Measurements from ENCODE around the gene MAN1C1.

Gene MAN1C1

DNA sequence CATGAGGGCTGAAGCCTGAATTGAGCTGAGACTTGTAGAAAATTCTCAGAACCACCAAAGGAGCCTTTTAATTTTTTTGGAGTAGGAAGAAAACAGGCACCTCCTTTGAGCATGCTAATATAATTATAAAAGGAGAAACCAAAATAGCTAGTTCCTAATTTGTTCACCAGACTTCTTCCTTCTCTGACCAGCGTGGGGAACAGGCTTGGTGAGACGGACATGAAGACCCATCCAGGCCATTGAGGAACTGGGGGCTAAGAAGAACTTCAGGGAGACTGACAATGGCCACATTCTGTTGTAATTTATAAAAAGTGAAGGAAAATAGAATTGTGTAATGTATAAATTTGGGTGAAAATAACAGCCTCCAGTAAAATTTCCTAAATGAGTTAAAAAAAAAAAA lies 62.6 kb downstream of the MAN1C1 start:
- peaks cover 37% of the 10 kb centered on the region for H3K27me3 Mint-ChIP-seq
- H3K4me1 Mint-ChIP-seq (ENCODE audit: low read depth), result peaks cover 55% of the 10 kb centered on the region
- no peaks in the 10 kb centered on the region for H3K36me3 Mint-ChIP-seq (ENCODE audit: low read depth)
- H3K9me3 Mint-ChIP-seq, result no peaks in the 10 kb centered on the region
- H3K4me3 Mint-ChIP-seq, result no peak overlapping the region
- peak overlapping the region; percentile 2 for H3K27ac Mint-ChIP-seq

DNA sequence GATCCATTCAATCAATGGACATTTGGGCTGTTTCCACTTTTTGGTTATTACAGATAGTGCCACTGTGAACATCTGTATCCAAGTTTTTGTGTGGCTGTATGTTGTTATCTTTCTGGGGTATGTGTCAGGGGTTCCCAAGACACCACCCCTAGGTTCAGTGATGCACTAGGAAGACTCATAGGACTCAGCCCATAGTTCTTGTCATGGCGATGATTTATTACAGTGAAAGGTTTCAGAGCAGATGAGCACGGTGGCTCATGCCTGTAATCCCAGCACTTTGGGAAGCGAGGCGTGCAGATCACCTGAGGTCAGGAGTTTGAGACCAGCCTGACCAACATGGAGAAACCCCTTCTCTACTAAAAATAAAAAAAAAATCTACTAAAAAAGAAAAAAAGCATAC lies 64.1 kb downstream of the MAN1C1 start:
- Mint-ChIP-seq H3K4me3 (no peak overlapping the region), H3K4me1 (ENCODE audit: low read depth) (peaks cover 47% of the 10 kb centered on the region), H3K27me3 (peaks cover 30% of the 10 kb centered on the region), H3K9me3 (no peaks in the 10 kb centered on the region), H3K27ac (no peak overlapping the region), H3K36me3 (ENCODE audit: low read depth) (no peaks in the 10 kb centered on the region)

DNA sequence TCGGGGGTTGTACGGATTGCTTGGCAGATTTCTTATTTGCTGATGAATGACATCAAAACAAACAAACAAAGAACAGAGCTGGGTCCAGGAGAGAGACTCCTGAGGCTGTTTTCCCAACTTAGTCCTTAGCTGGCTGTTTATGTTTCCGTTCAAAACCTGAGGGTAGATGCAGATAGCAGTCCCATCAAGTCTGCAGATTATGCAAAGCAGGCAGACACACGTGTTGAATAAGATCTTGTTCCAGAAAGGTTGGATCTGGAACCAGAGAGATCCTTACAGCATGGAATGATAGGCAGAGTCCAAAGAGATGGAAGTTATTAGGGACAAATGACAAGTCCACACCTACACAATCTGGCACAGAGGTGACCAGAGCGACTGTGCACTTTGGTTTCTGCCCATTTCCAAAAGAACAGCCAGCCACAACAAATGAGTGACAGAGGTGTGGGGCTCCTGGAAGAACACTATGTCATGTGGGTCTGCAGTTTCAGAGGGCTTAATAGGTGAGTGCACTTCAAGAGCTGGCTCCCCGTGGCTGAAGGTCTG lies 65.5 kb downstream of the MAN1C1 start:
- Mint-ChIP-seq H3K4me3 (no peak overlapping the region), H3K27ac (no peak overlapping the region)

DNA sequence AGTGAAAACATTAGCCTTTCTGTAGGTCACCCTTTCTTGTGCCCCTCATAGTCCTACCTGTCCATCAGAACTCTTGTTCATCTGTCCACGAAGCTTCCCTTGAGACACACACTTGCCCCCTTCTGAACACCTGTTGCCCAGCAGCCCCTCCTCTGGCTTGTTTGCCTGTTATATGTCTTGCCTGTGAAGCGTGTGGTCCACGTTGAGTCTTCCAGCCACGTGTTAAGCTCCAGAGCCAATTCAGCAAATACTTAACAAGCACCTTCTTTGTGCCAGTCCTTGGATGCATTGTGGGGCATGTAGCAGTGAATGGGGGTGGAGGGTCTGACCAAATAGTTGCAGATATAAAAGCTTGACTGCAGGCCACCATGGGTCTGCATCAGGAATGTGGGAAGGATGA lies 66.6 kb downstream of the MAN1C1 start:
- peaks cover 30% of the 10 kb centered on the region for H3K4me1 Mint-ChIP-seq (ENCODE audit: low read depth)
- H3K4me3 Mint-ChIP-seq, result no peak overlapping the region
- H3K27me3 Mint-ChIP-seq, result peaks cover 14% of the 10 kb centered on the region
- H3K36me3 Mint-ChIP-seq (ENCODE audit: low read depth), result no peaks in the 10 kb centered on the region
- H3K9me3 Mint-ChIP-seq, result no peaks in the 10 kb centered on the region
- H3K27ac Mint-ChIP-seq, result no peak overlapping the region

More for the DNA sequence above, 65.5 kb downstream of the MAN1C1 start:
- Mint-ChIP-seq H3K27me3 (peaks cover 24% of the 10 kb centered on the region), H3K9me3 (no peaks in the 10 kb centered on the region), H3K36me3 (ENCODE audit: low read depth) (no peaks in the 10 kb centered on the region), H3K4me1 (ENCODE audit: low read depth) (peaks cover 33% of the 10 kb centered on the region)

DNA sequence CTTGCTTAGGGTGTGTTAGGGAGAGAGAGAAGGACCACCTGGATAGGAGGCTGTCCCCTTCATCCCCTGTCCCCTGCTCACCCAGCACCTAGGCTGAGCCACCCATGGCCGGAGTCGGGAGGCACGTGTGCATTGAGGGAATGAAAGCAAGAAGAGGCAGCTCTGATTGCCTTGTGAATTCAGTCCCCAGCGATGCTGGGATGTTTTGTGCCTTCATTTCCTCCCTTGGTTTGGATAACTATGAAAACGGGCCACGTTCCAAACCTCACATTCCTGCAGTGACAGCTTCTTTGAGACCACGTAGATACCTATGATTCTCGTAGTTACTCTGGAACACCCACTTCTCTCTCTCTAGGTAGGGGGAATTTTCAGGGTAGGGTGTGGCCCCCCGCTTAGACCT lies 67.1 kb downstream of the MAN1C1 start:
- Mint-ChIP-seq H3K27me3 (peaks cover 9% of the 10 kb centered on the region), H3K4me3 (no peak overlapping the region), H3K4me1 (ENCODE audit: low read depth) (peaks cover 24% of the 10 kb centered on the region), H3K36me3 (ENCODE audit: low read depth) (no peaks in the 10 kb centered on the region), H3K27ac (no peak overlapping the region), H3K9me3 (no peaks in the 10 kb centered on the region)

DNA sequence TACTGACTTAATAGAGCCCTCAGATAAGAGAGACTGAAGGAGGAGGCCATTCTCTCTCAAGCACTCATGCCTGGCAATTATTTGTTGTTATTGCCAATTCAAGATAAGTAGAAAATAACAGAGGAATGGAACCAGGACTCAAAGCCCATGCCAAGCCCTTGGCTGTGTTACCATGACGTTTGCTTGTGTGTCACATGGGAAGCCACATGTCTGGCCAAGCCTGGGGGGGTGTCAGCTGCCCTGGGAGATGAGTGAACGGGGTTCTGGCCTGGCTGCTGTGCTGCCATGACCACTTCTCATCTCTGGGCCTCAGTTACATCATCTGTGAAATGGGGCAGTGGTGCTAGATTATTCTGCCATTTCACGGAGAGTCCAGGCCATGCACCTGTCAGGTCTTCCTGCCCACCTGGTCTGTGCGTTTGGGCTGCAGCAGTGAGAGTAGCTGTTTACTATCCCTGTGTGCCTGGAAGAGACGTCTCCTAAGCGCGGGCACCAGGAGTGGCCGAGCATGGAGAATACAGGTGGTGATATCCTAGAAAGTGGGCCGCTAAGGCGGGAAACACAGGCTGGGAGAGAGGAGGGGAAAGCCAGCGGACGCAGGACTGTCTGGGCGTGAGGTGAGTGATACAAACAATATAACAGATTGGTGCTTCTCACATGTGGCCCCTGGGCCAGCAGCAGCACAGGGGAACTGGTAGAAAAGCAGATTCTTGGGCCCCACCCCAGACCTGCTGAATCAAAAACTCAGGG lies 67.8 kb downstream of the MAN1C1 start:
- H3K27ac Mint-ChIP-seq, result no peak overlapping the region

DNA sequence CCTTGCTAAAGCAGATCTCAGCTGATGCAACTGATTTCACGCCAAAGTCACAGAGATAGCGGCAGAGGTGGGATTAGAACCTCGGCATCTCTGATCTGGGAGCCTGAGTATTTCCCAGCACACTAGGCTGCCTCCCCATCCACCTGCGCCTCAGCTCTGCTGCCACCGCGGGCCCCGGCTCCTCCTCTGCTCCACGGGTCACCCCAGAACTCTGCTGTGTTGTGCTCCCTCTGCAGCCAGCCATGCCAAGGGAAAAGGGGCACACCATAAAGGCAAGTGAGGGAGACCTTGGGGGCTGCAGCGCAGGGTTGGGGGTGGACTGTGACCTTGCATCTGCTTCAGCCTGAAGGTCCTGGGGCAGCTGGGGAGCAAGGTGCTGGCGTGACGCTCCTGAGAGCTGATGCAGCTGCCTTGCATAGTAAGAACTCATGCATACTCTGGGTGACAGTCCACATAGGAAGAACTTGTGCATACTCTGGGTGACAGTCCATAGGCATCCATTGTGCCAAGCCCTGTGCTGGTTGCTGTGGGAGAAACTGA lies 68.7 kb downstream of the MAN1C1 start:
- Mint-ChIP-seq H3K4me3 (no peak overlapping the region), H3K36me3 (ENCODE audit: low read depth) (no peaks in the 10 kb centered on the region), H3K27ac (no peak overlapping the region), H3K27me3 (peaks cover 6% of the 10 kb centered on the region), H3K4me1 (ENCODE audit: low read depth) (peaks cover 19% of the 10 kb centered on the region), H3K9me3 (no peaks in the 10 kb centered on the region)

More for the DNA sequence above, 67.8 kb downstream of the MAN1C1 start:
- H3K36me3 Mint-ChIP-seq (ENCODE audit: low read depth), result no peaks in the 10 kb centered on the region
- peaks cover 19% of the 10 kb centered on the region for H3K4me1 Mint-ChIP-seq (ENCODE audit: low read depth)
- no peaks in the 10 kb centered on the region for H3K9me3 Mint-ChIP-seq
- H3K27me3 Mint-ChIP-seq, result peaks cover 6% of the 10 kb centered on the region
- H3K4me3 Mint-ChIP-seq, result no peak overlapping the region

DNA sequence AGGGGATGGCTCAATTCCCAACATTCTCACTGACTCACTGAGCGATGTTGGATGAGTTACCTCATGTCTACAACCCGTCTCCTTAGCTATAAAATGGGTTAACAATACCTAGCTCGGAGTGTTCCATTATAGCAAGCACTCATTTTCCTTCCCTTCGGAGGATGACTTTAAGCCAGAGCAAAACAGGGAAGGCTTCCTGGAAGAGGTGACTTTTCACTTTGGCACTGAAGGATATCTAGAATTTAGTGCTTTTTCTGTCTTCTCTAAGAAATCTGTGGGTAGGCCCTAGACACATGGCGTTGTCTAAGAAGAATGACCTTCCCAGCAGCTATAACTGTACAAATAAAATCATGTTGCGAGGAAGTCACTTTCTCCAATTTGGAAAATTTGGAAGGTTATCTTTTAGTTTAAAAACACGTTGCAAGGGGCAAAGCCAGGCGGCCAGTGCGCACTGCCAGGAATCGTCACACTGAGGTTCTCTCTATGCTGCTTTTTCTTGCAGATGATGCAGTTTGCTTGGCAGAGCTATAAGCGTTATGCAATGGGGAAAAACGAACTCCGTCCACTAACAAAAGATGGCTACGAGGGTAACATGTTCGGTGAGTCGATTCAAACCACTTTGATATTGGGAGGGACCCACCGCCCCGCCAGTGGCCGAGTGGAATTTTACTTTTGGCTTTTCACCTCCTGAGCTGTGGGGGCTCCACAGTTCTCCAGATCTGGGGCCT lies 69.5 kb downstream of the MAN1C1 start:
- Mint-ChIP-seq H3K4me1 (ENCODE audit: low read depth) (peaks cover 22% of the 10 kb centered on the region), H3K4me3 (no peak overlapping the region), H3K27me3 (no peaks in the 10 kb centered on the region), H3K36me3 (ENCODE audit: low read depth) (no peaks in the 10 kb centered on the region), H3K9me3 (no peaks in the 10 kb centered on the region), H3K27ac (no peak overlapping the region)

DNA sequence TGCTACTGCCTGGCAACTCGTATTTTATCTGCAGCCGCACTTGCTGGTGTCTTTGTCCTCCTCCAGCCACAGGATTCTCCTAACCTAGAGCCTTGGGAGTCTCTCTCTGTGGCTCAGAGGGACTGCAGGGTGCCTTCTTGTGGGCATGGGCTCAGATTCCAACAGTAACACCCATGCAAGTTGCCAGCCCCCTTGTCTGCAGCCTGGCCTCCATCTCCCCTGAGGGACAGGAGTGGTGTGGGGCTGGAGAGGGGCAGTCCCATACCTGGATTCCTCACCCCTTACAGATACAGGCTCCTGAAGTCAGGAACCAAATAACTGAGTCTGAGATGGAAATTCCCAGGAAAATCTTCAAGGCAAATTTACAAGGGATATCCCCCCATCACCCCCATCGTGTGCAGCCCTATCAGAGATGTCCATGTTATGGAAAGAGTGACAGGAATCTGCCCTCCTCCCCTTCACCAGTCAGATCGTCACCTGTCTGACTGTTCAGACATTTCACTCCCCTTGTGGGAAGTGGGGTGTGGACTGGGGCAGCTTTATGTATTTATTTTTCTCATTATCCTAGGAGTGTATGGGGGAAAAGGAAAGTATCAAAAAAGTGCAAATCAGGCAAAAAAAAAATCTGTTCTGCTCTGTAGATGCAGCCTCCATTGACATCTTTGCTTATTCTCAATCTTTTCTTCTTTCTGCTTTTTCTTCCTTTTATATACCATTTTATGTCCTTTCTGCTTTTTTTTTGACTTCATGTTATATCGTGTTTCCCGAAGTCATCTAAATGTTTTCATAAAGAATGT lies 70.8 kb downstream of the MAN1C1 start:
- Mint-ChIP-seq H3K9me3 (no peaks in the 10 kb centered on the region), H3K27me3 (no peaks in the 10 kb centered on the region), H3K36me3 (ENCODE audit: low read depth) (no peaks in the 10 kb centered on the region), H3K27ac (no peak overlapping the region), H3K4me3 (no peak overlapping the region), H3K4me1 (ENCODE audit: low read depth) (peaks cover 22% of the 10 kb centered on the region)

DNA sequence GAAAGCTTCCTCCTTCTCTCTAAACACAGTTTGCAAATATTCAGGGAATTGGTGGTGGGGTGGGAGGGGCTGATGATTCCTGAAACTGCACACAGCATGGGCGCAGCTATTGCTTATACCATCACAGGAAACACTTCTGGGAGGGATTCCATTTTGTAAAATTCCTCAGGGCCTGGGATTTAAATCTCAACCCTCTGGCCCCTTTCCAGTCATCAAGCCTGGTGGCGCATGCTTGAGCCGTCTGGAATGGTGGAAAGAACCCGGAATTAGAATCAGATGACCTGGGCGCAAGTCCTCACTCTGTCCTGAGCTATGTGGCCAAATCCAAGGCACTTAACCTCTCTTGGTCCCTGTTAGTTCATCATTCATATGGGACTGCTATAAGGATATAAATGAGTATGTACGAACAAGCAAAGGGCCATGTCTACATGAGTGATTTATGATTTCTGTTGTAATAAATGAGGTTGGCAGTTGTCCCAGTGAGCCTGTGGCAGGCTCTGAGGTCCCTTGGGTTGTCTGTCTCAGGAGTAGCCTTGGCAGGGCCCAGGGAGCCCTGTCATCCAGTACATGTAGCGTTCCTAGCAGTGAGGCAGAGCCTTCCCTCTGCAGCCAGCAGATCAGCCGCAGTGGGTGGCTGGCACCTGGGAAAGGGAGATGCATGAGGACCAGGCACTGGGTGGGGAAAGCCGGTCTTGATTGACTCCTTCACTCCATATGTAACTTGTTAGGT lies 72.0 kb downstream of the MAN1C1 start:
- no peak overlapping the region for H3K27ac Mint-ChIP-seq
- H3K27me3 Mint-ChIP-seq, result no peaks in the 10 kb centered on the region
- H3K9me3 Mint-ChIP-seq, result no peaks in the 10 kb centered on the region
- no peaks in the 10 kb centered on the region for H3K36me3 Mint-ChIP-seq (ENCODE audit: low read depth)
- H3K4me1 Mint-ChIP-seq (ENCODE audit: low read depth), result peaks cover 18% of the 10 kb centered on the region
- H3K4me3 Mint-ChIP-seq, result no peak overlapping the region

DNA sequence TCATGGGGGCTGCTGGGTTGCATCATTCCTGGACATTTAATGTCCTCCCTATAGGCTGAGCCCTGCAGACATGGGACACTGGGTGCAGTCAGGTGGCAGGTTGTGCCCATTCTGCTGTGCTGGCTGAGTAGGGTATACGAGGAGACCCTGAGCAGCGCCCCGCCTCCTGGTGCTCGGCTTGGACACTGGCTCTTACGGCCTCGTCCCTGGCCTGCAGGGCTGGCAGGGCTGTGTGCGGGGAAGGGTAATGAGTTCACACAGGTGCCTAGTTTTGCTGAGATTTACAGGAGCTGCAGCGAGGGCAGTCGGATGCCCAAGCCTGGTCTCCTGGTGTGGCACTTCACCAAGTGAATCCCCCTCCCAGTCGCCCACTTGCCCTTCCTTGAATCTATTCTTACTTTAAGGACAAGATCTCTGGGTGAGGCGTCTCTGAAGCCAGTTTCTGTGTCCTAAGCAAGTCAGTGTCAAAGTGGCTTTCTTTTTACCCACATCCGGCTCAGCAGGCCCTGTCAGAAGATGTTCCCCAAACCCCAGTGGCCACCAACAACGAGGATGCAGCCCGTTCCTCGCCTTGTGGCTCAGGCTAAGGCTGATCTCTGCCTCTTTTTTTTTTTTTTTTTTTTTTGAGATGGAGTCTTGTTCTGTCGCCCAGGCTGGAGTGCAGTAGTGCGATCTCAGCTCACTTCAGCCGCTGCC lies 73.2 kb downstream of the MAN1C1 start:
- H3K27me3 Mint-ChIP-seq, result no peaks in the 10 kb centered on the region
- H3K4me3 Mint-ChIP-seq, result no peak overlapping the region
- no peak overlapping the region for H3K27ac Mint-ChIP-seq
- no peaks in the 10 kb centered on the region for H3K9me3 Mint-ChIP-seq
- H3K36me3 Mint-ChIP-seq (ENCODE audit: low read depth), result no peaks in the 10 kb centered on the region
- peaks cover 14% of the 10 kb centered on the region for H3K4me1 Mint-ChIP-seq (ENCODE audit: low read depth)

DNA sequence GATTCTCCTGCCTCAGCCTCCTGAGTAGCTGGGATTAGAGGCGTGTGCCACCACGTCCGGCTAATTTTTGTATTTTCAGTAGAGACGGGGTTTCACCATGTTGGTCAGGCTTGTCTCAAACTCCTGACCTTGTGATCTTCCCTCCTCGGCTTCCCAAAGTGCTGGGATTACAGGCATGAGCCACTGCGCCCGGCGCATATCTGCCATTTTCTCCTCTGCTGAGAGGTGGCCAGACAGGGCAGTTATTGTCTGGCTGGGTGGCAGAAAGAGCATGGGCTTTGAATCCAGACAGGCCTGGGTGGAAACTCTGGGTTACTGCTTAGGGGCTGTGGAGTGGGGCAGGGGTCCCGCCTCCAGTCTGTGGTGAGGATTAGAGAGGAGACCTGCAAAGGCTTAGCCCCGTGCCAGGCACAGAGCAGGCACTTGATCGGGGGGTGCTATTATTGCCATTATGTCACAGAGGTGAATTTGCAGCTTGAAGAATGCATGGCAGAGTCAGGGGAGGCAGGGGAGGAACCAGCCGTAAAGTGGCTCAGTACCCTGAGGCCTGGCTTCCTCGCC lies 73.9 kb downstream of the MAN1C1 start:
- Mint-ChIP-seq H3K9me3 (no peaks in the 10 kb centered on the region), H3K27ac (no peak overlapping the region), H3K4me3 (no peak overlapping the region), H3K36me3 (ENCODE audit: low read depth) (no peaks in the 10 kb centered on the region), H3K27me3 (no peaks in the 10 kb centered on the region), H3K4me1 (ENCODE audit: low read depth) (peaks cover 13% of the 10 kb centered on the region)

DNA sequence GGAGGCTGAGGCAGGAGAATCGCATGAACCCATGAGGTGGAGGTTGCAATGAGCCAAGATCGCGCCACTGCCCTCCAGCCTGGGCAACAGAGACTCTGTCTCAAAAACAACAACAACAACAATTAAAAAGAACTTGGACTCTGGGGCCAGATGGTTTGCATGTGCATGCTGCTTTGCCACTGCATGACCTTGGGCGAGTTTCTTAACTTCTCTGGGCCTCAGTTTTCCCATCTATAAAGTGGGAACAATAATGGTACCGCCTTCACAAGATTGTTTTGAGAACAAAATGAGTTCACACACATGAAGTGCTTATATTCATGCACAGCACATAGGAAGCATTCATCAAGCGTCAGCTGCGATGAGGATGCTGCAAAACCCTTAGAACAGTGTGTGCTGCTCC lies 74.6 kb downstream of the MAN1C1 start:
- no peaks in the 10 kb centered on the region for H3K9me3 Mint-ChIP-seq
- H3K4me3 Mint-ChIP-seq, result no peak overlapping the region
- no peak overlapping the region for H3K27ac Mint-ChIP-seq
- H3K27me3 Mint-ChIP-seq, result no peaks in the 10 kb centered on the region
- no peaks in the 10 kb centered on the region for H3K36me3 Mint-ChIP-seq (ENCODE audit: low read depth)
- H3K4me1 Mint-ChIP-seq (ENCODE audit: low read depth), result peaks cover 20% of the 10 kb centered on the region

Measured in stimulated activated naive CD8-positive, alpha-beta T cell treated with anti-CD3 and anti-CD28 coated beads, Interleukin-15, Interleukin-2, amounts not matched to agents 100 ng/mL and 50 ng/mL, for 24 hours (primary cell).